Measurements from ENCODE around the gene SSU72.

Gene SSU72

GRCh38 chr1:1591452-1591851 is 16.8 kb upstream of the SSU72 start:
- no peaks in the 10 kb centered on the region for H4K20me1 ChIP-seq (ENCODE audit: insufficient read depth, low read length)
- no peak overlapping the region for H3K4me3 ChIP-seq (ENCODE audit: low read depth in 1 of 2, low read length in 2 of 2)
- H3K4me2 ChIP-seq (ENCODE audit: insufficient read depth, low read length) = no peak overlapping the region
- H3K9ac ChIP-seq (ENCODE audit: low read depth, low read length) = no peak overlapping the region
- no peaks in the 10 kb centered on the region for H3K9me3 ChIP-seq (ENCODE audit: insufficient read depth, low read length, severe bottlenecking)
- no peaks in the 10 kb centered on the region for H3K27me3 ChIP-seq (ENCODE audit: insufficient read depth, low read length, poor library complexity)
- H3K4me1 ChIP-seq (ENCODE audit: insufficient read depth, low read length) = no peaks in the 10 kb centered on the region
- ATAC-seq (ENCODE audit: insufficient read depth, low read depth) (no peak), DNase-seq (no peak)
- no peak overlapping the region for H3K27ac ChIP-seq (ENCODE audit: low read length)
- no peaks in the 10 kb centered on the region for H3K79me2 ChIP-seq (ENCODE audit: insufficient read depth, low read length)
- TF ChIP-seq EZH2 (IDR thresholded peaks at IDR 0.05; ENCODE audit: borderline replicate concordance, low read depth, low read length, severe bottlenecking) (no peak), CTCF (IDR thresholded peaks at IDR 0.05; ENCODE audit: borderline replicate concordance, extremely low read depth, low read length, poor library complexity, severe bottlenecking) (no peak)
- H2AFZ ChIP-seq (ENCODE audit: low read depth, low read length) = no peak overlapping the region
- no peaks in the 10 kb centered on the region for H3K36me3 ChIP-seq (ENCODE audit: insufficient read depth, low read length)

- ATAC-seq (ENCODE audit: insufficient read depth, low read depth) (no peak; the same call in 2 of the 3 replicates), DNase-seq (no peak)
- H3K27ac ChIP-seq (ENCODE audit: low read length) = no peak overlapping the region
- H4K20me1 ChIP-seq (ENCODE audit: insufficient read depth, low read length) = no peaks in the 10 kb centered on the region
- no peaks in the 10 kb centered on the region for H3K9me3 ChIP-seq (ENCODE audit: insufficient read depth, low read length, severe bottlenecking)
- H3K27me3 ChIP-seq (ENCODE audit: insufficient read depth, low read length, poor library complexity) = no peaks in the 10 kb centered on the region
- no peaks in the 10 kb centered on the region for H3K79me2 ChIP-seq (ENCODE audit: insufficient read depth, low read length)
- no peaks in the 10 kb centered on the region for H3K4me1 ChIP-seq (ENCODE audit: insufficient read depth, low read length)
- no peak overlapping the region for H3K4me3 ChIP-seq (ENCODE audit: low read depth in 1 of 2, low read length in 2 of 2)
- no peak overlapping the region for H2AFZ ChIP-seq (ENCODE audit: low read depth, low read length)
- no peaks in the 10 kb centered on the region for H3K36me3 ChIP-seq (ENCODE audit: insufficient read depth, low read length)
- TF ChIP-seq CTCF (IDR thresholded peaks at IDR 0.05; ENCODE audit: borderline replicate concordance, extremely low read depth, low read length, poor library complexity, severe bottlenecking) (no peak), EZH2 (IDR thresholded peaks at IDR 0.05; ENCODE audit: borderline replicate concordance, low read depth, low read length, severe bottlenecking) (no peak)
- no peak overlapping the region for H3K4me2 ChIP-seq (ENCODE audit: insufficient read depth, low read length)
- H3K9ac ChIP-seq (ENCODE audit: low read depth, low read length) = no peak overlapping the region
These were observed 8.8 kb upstream of the SSU72 start for GRCh38 chr1:1583347-1584010.

- no peaks in the 10 kb centered on the region for H3K4me1 ChIP-seq (ENCODE audit: insufficient read depth, low read length)
- H2AFZ ChIP-seq (ENCODE audit: low read depth, low read length) = no peak overlapping the region
- H4K20me1 ChIP-seq (ENCODE audit: insufficient read depth, low read length) = no peaks in the 10 kb centered on the region
- no peak for DNase-seq
- H3K27me3 ChIP-seq (ENCODE audit: insufficient read depth, low read length, poor library complexity) = no peaks in the 10 kb centered on the region
- no peak overlapping the region for H3K9ac ChIP-seq (ENCODE audit: low read depth, low read length)
- H3K4me2 ChIP-seq (ENCODE audit: insufficient read depth, low read length) = no peak overlapping the region
- H3K9me3 ChIP-seq (ENCODE audit: insufficient read depth, low read length, severe bottlenecking) = no peaks in the 10 kb centered on the region
- no peak overlapping the region for H3K27ac ChIP-seq (ENCODE audit: low read length)
- TF ChIP-seq CTCF (IDR thresholded peaks at IDR 0.05; ENCODE audit: borderline replicate concordance, extremely low read depth, low read length, poor library complexity, severe bottlenecking) (no peak), EZH2 (IDR thresholded peaks at IDR 0.05; ENCODE audit: borderline replicate concordance, low read depth, low read length, severe bottlenecking) (no peak)
- no peaks in the 10 kb centered on the region for H3K36me3 ChIP-seq (ENCODE audit: insufficient read depth, low read length)
- ATAC-seq (ENCODE audit: insufficient read depth, low read depth) = no peak
- H3K79me2 ChIP-seq (ENCODE audit: insufficient read depth, low read length) = no peaks in the 10 kb centered on the region
- H3K4me3 ChIP-seq (ENCODE audit: low read depth in 1 of 2, low read length in 2 of 2) = no peak overlapping the region
These were observed 8.1 kb upstream of the SSU72 start for GRCh38 chr1:1582585-1583346.
